Measurements from ENCODE around the gene SPNS2. TPM values are rescaled to one million over a fixed set of nuclear protein-coding genes. Genes with fewer than 3 reads are reported as not detected.

The SPNS2 gene
- total and polyA plus RNA-seq, 3 donors from 2014 or later: 6.7 to 11.5 (median 8.0) TPM

GRCh38 chr17:4573115-4573514 is 74.4 kb downstream of the SPNS2 start:
- Histone ChIP-seq H3K9me3 (no peaks in the 10 kb centered on the region), H3K4me1 (peaks cover 21% of the 10 kb centered on the region), H3K27ac (no peak overlapping the region), H3K4me3 (no peak overlapping the region), H3K27me3 (no peaks in the 10 kb centered on the region), H3K36me3 (ENCODE audit: low read depth, missing control alignments) (no peaks in the 10 kb centered on the region)
- intact Hi-C loops (cut with DNase I; ENCODE audit: low total_unique reads): loop anchor here (5.0 kb wide), 1 partner anchor 49 kb away; no protein-coding TSS in a partner anchor
- TF ChIP-seq POLR2A (IDR thresholded peaks at IDR 0.05): no peak
- TF ChIP-seq CTCF (IDR thresholded peaks at IDR 0.05): no peak
- WGBS, 2 donors: 72 to 83% methylated on average over 4 of the region's 4 CpGs
- DNase-seq: no peak

- WGBS, 2 donors: 62 to 82% methylated on average over 6 to 7 of the region's 7 CpGs
- H3K27me3 ChIP-seq: no peaks in the 10 kb centered on the region
- peaks cover 21% of the 10 kb centered on the region for H3K4me1 ChIP-seq
- H3K36me3 ChIP-seq (ENCODE audit: low read depth, missing control alignments): no peaks in the 10 kb centered on the region
- H3K27ac ChIP-seq: no peak overlapping the region
- DNase-seq: peak; percentile 89
- no peak overlapping the region for H3K4me3 ChIP-seq
- TF ChIP-seq CTCF (IDR thresholded peaks at IDR 0.05) (no peak), POLR2A (IDR thresholded peaks at IDR 0.05) (no peak)
- intact Hi-C loops (cut with DNase I; ENCODE audit: low total_unique reads): loop anchor here (5.0 kb wide), 1 partner anchor 49 kb away; no protein-coding TSS in a partner anchor
- H3K9me3 ChIP-seq: no peaks in the 10 kb centered on the region
These were observed 75.0 kb downstream of the SPNS2 start for GRCh38 chr17:4573669-4574068.

GRCh38 chr17:4574448-4575045 is 75.9 kb downstream of the SPNS2 start:
- no peak overlapping the region for H3K27ac ChIP-seq
- no peak for TF ChIP-seq POLR2A (IDR thresholded peaks at IDR 0.05)
- TF ChIP-seq CTCF (IDR thresholded peaks at IDR 0.05): no peak
- WGBS, 2 donors: 90 to 94% methylated on average over 7 to 9 of the region's 9 CpGs

GRCh38 chr17:4576161-4576558 is 77.5 kb downstream of the SPNS2 start:
- no peaks in the 10 kb centered on the region for H3K27me3 ChIP-seq
- H3K27ac ChIP-seq: no peak overlapping the region
- intact Hi-C loops (cut with DNase I; ENCODE audit: low total_unique reads): no loop called here
- TF ChIP-seq POLR2A (IDR thresholded peaks at IDR 0.05) (no peak), CTCF (IDR thresholded peaks at IDR 0.05) (no peak)
- no peaks in the 10 kb centered on the region for H3K36me3 ChIP-seq (ENCODE audit: low read depth, missing control alignments)
- 55 to 74% methylated on average over 6 of the region's 6 CpGs for WGBS, 2 donors
- peaks cover 21% of the 10 kb centered on the region for H3K4me1 ChIP-seq
- H3K4me3 ChIP-seq: no peak overlapping the region
- H3K9me3 ChIP-seq: no peaks in the 10 kb centered on the region
- DNase-seq: no peak

More at GRCh38 chr17:4574448-4575045, 75.9 kb downstream of the SPNS2 start:
- Histone ChIP-seq H3K4me1 (peaks cover 21% of the 10 kb centered on the region), H3K4me3 (no peak overlapping the region), H3K36me3 (ENCODE audit: low read depth, missing control alignments) (no peaks in the 10 kb centered on the region), H3K9me3 (no peaks in the 10 kb centered on the region), H3K27me3 (no peaks in the 10 kb centered on the region)
- DNase-seq: no peak
- intact Hi-C loops (cut with DNase I; ENCODE audit: low total_unique reads): loop anchor here (5.0 kb wide), 1 partner anchor 48 kb away; no protein-coding TSS in a partner anchor
